C4-2B (cell line): ENCODE results near the gene B3GNT9.

Source experiments
- CTCF ChIP-seq: fragments of 450-650 bp; conservative IDR thresholded peaks from 2 replicates; pipeline ENCODE4 v1.5.1; 2017; ENCODE audit warnings: mild to moderate bottlenecking
- ZFX ChIP-seq: fragments of 450-650 bp; IDR thresholded peaks from 2 replicates; pipeline ENCODE4 v1.6.1; 2017

DNA sequence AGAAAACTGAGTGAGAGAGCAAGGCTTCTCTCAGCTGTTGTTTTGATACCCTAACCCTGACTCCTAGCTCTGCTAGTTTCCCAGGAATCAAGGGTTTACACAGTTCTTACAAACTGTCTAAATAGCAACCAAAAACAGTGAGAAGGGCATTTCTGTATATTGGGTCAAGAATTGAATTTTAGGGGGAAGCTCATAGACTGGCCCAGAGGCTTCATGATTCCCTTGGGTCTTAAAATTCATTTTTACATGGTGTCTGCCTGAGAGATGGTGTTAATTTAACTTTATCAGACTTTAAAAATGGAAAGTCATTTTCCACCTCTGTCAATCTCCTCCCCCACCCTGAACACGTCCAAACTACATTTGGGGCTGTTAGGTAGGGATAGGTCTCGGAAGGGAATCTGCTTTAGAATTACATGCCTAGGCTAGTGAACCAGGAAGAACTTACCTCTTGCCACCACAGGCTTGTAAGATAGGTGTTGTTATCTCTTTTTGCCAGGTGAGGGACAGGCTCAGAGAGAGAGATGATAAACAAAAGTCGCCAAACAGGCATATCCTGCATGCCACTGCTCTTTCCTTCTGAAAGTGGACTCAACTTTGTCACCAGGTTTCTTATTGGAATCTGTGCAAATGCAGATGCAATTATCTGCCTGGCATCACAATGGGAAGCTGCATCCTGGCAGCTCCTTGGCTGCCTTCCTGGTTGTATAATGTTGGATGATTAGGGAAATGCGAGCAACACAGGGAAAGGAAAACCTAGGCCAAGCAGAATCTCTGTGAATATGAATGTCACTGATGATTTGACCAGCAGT, 38.0 kb downstream of the B3GNT9 start:
- no peak; the same call in 1 of the 2 replicates for TF ChIP-seq CTCF
- TF ChIP-seq ZFX: no peak
